ENCODE data around the gene GPR135.

GPR135 gene

DNA sequence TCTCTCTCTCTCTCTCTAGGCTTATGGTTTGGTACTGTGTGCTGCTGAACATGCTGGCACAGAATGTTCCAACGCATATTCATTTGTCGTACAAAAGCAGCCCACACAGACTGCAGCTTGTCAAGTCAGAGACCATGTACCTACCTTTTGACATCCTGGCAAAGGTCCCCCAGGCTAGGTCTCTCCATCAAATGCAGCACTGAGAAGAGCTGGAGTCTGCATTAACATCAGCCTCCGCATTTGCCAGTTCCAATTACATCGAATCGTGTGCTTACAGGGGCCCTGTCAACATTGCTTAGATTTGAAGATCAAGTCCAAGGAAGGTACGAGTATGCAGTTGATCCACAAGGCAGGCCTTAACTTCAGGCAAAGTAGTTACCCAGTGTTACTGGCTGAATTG lies 47.9 kb downstream of the GPR135 start:
- DNase-seq = no peak

- DNase-seq = no peak
Observed at GRCh38 chr14:59415836-59416602, 49.2 kb downstream of the GPR135 start.
